ENCODE measurements around the gene TMEM81. TPM values are rescaled to one million over a fixed set of nuclear protein-coding genes. Genes with fewer than 3 reads are reported as not detected.

Gene TMEM81
- total and polyA plus RNA-seq, 2 experiments from 2014 or later: 3.6 to 4.5 TPM

- TF ChIP-seq ZNF462 (CRISPR knock-in tag; IDR thresholded peaks at IDR 0.05): no peak
Observed at GRCh38 chr1:205046870-205047269, 37.4 kb downstream of the TMEM81 start (continued).

- no peaks in the 10 kb centered on the region for H3K9me3 Mint-ChIP-seq
- 0 out of 2 replicates have a peak, but pooled peaks cover 4% of the 10 kb centered on the region for H3K9me2 ChIP-seq (ENCODE audit: insufficient read depth)
- no peaks in the 10 kb centered on the region for H3K79me2 ChIP-seq (replicated peaks; ENCODE audit: insufficient read depth)
- DNase-seq (ENCODE audit: low spot score) (no peak), ATAC-seq (no peak; the same call in 2 of the 3 replicates)
- 0 out of 2 replicates have a peak overlapping the region, but pooled peaks have one; percentile 32 for H3K4me2 ChIP-seq
- no peaks in the 10 kb centered on the region for H3K36me3 ChIP-seq (ENCODE audit: insufficient read depth)
- no peak overlapping the region for H3K27ac Mint-ChIP-seq
- H3F3A ChIP-seq (replicated peaks; ENCODE audit: low read depth): no peaks in the 10 kb centered on the region
- H2AFZ ChIP-seq: no peak overlapping the region
- peaks cover 19% of the 10 kb centered on the region; the same call in 1 of the 2 replicates for H3K27me3 ChIP-seq (ENCODE audit: insufficient read depth)
- no peaks in the 10 kb centered on the region for H4K20me1 ChIP-seq (replicated peaks; ENCODE audit: insufficient read depth)
- H3K4me1 Mint-ChIP-seq: peaks cover 37% of the 10 kb centered on the region
- H3K36me3 Mint-ChIP-seq (ENCODE audit: low read depth): no peaks in the 10 kb centered on the region
- peaks cover 34% of the 10 kb centered on the region for H3K4me1 ChIP-seq (ENCODE audit: insufficient read depth)
- no peak overlapping the region for H3K4me3 ChIP-seq
- no peak overlapping the region for H3K27ac ChIP-seq (ENCODE audit: low read depth)
- H3K27me3 Mint-ChIP-seq (ENCODE audit: insufficient read depth, low read depth, poor library complexity): peaks cover 35% of the 10 kb centered on the region
- H3K4me3 Mint-ChIP-seq: no peak overlapping the region; the same call in 2 of the 3 replicates
- no peak for TF ChIP-seq JUNB (IDR thresholded peaks at IDR 0.05; ENCODE audit: unreplicated experiment)
- TF ChIP-seq ZNF114 (CRISPR knock-in tag; IDR thresholded peaks at IDR 0.05): no peak
- no peak for TF ChIP-seq ETS1 (IDR thresholded peaks at IDR 0.05)
- TF ChIP-seq CTCF (conservative IDR thresholded peaks at IDR 0.05; ENCODE audit: low read depth in 2 of 2): no peak
- no peak for TF ChIP-seq EZH2phosphoT487 (IDR thresholded peaks at IDR 0.05; ENCODE audit: unreplicated experiment)
- TF ChIP-seq CREB1 (CRISPR knock-in tag; IDR thresholded peaks at IDR 0.05; ENCODE audit: low read depth): no peak
- TF ChIP-seq REST (IDR thresholded peaks at IDR 0.05; ENCODE audit: unreplicated experiment): no peak
- TF ChIP-seq ZNF331 (CRISPR knock-in tag; IDR thresholded peaks at IDR 0.05; ENCODE audit: low read depth): no peak
- TF ChIP-seq POLR2AphosphoS5 (IDR thresholded peaks at IDR 0.05; ENCODE audit: low read depth): no peak
- TF ChIP-seq NANOG (IDR thresholded peaks at IDR 0.05; ENCODE audit: borderline replicate concordance): no peak
- TF ChIP-seq STAT1 (IDR thresholded peaks at IDR 0.05; ENCODE audit: unreplicated experiment): no peak
- no peak for TF ChIP-seq EZH2 (IDR thresholded peaks at IDR 0.05; ENCODE audit: low read depth, unreplicated experiment)
Observed at GRCh38 chr1:205045146-205045545, 39.1 kb downstream of the TMEM81 start.
